HG03280 (cell line): Measurements from ENCODE around the gene CCN2.

ENCODE experiments used
- ATAC-seq: cut with Tn5 transposase; IDR thresholded peaks from one replicate; pipeline ENCODE4 v1.9.1; 2021; ENCODE audit warnings: mild to moderate bottlenecking, moderate library complexity; ENCODE audit not compliant: unreplicated experiment

The CCN2 gene

DNA sequence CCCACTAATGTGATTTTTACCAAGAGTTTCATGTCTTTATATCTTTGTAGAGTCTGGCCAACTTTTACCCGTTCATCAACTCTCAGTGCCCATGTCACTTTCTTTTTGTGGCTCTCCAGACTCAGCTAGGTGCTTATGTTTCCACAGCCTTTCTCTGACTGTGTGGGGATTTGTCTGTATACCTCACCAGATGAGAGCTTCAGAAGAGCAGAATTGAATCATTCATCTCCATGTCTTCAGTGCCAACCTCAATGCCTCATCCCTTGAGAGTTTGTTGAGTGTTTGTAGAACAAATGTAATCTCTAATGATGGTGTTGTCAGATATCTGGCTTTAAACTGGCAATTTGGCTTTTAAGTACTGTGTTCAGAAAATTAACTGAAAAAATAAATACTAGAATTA lies 16.8 kb upstream of the CCN2 start:
- ATAC-seq: no peak

GRCh38 chr6:131966443-131966842 lies 15.3 kb upstream of the CCN2 start:
- ATAC-seq: no peak

DNA sequence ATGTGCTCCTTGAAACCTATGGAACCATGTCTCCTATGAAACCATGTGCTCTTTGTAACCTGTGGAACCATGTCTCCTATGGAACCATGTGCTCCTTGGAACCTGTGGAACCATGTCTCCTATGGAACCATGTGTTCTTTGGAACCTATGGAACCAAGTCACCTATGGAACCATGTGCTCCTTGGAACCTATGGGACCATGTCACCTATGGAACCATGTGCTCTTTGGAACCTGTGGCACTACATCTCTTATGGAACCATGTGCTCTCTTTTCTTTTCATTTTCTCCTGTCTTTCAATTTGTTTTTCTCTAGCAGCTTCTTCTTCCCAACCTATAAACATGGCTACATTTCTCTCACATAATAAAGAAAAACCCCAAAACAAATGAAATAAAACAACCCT lies 11.9 kb upstream of the CCN2 start:
- no peak for ATAC-seq

GRCh38 chr6:131960371-131961133 lies 9.4 kb upstream of the CCN2 start:
- no peak for ATAC-seq

GRCh38 chr6:131958542-131959470 lies 7.6 kb upstream of the CCN2 start:
- no peak for ATAC-seq

DNA sequence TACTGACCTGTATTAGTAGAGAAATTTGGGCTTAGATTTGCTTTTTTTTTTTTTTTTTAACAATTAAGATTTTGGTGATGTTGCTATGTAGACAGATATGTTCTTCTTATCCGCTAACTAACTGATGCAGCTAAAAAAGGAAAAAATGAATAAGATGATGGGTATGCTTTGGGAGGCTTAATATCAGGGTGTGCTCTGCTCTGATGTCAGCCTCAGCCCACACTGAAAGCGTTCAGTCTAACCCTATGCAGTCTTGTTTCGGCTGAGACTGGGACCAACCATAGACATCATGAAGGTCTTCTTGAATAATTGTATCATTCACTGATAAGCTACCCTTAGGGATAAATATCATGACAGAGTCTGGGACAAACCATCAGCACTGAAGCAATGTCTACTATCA lies 6.9 kb upstream of the CCN2 start:
- ATAC-seq: no peak

DNA sequence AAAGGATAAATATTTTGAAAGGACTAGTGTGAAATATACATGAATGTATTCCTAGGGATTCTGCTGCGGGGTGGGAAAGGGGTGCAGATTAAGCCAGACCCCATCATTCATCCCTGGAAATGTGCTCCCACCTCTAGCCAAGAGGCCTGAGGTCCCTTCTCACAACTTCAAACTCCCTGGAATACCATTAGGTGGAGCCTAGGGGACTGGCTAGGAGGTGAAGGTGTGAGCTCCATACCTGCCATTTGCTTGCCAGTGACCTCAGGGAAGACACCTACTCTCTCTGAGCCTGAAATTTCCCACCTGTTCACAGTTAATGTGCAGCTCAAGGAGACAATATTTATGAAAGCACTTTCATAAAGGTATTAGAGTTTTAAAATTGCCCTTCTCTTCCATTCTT lies 4.7 kb upstream of the CCN2 start:
- ATAC-seq: no peak

DNA sequence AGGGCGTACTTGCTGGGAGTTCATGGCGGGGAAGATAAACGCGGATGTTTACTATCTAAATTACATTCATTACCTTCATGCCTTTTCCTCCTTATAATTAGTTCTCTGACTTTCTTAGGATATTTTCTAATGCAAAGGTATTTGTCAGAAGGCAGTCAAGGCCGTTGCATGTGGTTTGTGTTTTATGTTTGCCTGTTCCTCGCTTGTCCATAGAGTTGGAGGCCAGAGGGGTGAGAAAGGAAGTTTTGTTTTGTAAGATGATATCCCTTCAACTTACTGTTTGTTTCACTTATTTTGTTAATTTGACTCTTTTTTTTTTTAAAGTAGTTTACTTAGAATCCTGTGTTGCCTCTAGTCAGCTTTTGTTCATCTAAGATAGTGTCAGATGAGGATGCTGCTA lies 4.0 kb upstream of the CCN2 start:
- ATAC-seq: no peak

- ATAC-seq: no peak
Measured at GRCh38 chr6:131954775-131955107, 3.6 kb upstream of the CCN2 start.

- ATAC-seq: no peak
Measured at GRCh38 chr6:131954059-131954774, 3.0 kb upstream of the CCN2 start.

DNA sequence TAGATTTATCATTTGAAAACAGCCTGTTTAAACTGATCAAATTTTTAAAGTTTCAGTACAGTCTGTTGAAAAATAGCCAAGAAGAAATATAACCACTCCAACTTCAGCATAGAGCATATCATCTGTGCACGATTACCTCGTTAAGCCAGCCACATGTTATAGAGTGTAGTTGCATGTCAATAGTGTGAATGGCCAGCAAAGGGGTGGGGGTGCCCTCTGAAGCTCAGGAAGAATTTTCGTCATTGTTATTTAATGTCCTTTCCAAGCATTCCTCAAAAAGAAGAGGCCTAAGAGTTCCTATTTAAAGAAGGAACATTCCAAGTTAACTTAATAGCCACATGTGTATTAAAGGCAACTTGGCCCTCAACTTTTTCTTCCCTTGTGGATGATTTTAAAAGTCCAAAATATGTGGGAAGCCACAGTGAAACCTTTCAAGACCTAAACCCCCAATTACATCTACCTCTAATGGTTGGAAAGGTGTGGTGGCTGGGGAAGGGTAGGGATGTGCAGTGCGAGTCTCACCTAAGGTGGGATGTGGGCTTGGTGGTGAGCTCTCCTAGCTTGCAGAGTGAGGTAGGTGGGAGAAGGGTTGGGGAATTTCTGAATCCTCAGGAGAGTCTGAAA lies 1.8 kb upstream of the CCN2 start:
- ATAC-seq: no peak

- ATAC-seq: no peak
Measured at GRCh38 chr6:131951576-131952230, 531 bp upstream of the CCN2 start.

DNA sequence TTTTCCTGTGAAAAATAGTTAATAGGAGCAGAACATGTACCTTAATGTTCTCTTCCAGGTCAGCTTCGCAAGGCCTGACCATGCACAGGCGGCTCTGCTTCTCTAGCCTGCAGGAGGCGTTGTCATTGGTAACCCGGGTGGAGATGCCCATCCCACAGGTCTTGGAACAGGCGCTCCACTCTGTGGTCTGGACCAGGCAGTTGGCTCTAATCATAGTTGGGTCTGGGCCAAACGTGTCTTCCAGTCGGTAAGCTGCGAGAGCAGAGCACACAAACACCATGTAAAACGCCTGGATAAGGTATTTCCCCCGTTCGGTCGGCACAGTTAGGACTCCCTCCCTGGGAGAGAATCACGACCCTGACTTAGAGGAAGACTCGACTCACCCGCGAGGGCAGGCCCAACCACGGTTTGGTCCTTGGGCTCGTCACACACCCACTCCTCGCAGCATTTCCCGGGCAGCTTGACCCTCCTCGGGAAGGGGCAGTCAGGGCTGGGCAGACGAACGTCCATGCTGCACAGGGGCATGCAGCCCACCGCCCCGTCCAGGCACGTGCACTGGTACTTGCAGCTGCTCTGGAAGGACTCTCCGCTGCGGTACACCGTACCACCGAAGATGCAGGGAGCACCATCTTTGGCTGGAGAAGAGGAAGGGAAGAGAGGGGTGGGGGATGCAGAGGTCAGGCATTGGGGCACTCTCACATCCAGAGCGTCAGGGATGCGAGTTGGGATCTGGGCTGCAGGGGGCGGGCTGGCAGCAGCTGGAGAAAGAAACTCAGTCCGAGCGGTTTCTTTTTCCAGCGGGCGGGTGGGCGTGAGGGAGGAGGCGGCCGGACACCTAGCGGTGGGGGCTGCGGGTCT lies 1.0 kb downstream of the CCN2 start:
- no peak for ATAC-seq

- ATAC-seq: no peak
Measured at GRCh38 chr6:131949620-131949908, 1.6 kb downstream of the CCN2 start.

DNA sequence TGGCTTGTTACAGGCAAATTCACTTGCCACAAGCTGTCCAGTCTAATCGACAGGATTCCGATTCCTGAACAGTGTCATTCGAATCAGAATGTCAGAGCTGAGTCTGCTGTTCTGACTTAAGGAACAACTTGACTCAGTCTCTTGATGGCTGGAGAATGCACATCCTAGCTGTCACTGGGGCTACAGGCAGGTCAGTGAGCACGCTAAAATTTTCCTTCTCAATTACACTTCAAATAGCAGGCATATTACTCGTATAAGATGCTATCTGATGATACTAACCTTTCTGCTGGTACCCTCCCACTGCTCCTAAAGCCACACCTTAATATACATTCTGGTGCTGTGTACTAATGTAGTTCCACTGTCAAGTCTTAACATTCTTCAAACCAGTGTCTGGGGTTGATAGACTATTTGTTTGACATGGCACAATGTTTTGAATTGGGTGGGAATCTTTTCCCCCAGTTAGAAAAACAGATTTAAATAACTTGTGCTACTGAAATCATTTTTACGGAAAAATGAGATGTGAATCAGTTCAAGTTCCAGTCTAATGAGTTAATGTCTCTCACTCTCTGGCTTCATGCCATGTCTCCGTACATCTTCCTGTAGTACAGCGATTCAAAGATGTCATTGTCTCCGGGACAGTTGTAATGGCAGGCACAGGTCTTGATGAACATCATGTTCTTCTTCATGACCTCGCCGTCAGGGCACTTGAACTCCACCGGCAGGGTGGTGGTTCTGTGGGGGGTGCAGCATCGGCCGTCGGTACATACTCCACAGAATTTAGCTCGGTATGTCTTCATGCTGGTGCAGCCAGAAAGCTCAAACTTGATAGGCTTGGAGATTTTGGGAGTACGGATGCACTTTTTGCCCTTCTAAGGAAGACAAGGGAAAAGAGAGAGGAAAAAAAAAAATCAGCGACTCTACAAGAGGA lies 2.2 kb downstream of the CCN2 start:
- ATAC-seq: no peak

GRCh38 chr6:131947986-131948661 lies 3.0 kb downstream of the CCN2 start:
- no peak for ATAC-seq

DNA sequence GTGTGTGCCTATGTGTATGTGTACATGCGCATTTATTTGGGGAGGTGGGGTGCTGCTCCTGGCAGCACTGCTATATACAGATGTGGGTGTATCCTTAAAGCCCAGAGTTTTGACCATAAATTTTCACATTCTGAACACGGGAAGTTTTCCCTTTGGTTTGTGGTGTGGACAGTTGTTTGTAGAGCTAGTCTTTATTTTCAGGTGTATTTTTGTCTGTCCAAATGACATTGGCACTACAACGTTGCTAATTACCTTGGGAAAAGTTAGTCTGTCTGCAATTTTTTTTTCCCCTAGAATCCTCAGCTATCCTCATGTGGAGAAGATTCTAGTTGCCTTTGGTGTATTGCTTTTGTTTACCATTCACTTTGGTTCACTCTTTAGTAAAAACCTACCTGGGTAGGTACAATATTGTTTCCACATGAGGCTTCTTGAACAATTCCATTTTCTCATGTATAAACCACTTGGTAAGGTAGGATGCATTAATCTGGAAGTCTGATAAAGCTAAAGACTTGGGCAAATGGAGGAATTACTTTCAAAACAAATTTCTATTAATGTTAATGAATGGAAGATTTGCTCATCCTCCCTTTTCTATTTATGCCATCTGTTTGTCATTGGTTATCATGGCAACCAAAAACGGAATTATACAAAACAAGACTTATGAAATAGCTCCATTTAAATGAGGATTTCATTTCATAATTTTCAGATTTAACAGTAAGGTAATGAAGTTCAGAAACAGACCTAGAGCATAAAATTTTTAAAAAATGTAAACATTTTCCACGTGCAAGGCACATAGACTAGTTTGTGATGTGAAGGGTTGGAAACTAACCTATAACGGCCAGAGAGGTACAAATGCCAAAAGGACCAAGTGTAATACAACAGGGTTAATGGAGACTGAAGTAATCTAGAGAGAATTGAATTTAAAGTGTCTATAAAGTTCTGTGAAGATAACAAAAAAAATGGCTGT lies 3.9 kb downstream of the CCN2 start:
- ATAC-seq: no peak
